Spinal cord (tissue), 10 donors: ENCODE data around the gene TP63. TPM values are rescaled to one million over a fixed set of nuclear protein-coding genes. Genes with fewer than 3 reads are reported as not detected.
A peak's percentile ranks its signal among the peaks of the same experiment; 100 is the strongest.

Experiments used
- DNase-seq, 6 donors: peaks; one replicate each; pipeline versions ENCODE4 v3.0.0 to v3.0.0-alpha.2; 2013 to 2015; ENCODE audit warnings: low spot score in 6 of 6, low read depth in 4 of 6
- H3K27ac ChIP-seq: one replicate; pipeline ENCODE4 v1.5.1; 2013; ENCODE audit warnings: low read depth, low read length, control low read depth
- H3K27me3 ChIP-seq: one replicate; pipeline ENCODE4 v1.6.1; 2013; ENCODE audit warnings: low read length; ENCODE audit not compliant: control insufficient read depth, insufficient read depth
- H3K36me3 ChIP-seq: one replicate; pipeline ENCODE4 v1.6.1; 2013; ENCODE audit warnings: low read length; ENCODE audit not compliant: control insufficient read depth, insufficient read depth
- H3K4me1 ChIP-seq: one replicate; pipeline ENCODE4 v1.6.1; 2013; ENCODE audit warnings: low read length; ENCODE audit not compliant: control insufficient read depth, insufficient read depth
- H3K4me3 ChIP-seq: one replicate; pipeline ENCODE4 v1.5.1; 2013; ENCODE audit warnings: low read depth, low read length, control low read depth
- H3K9me3 ChIP-seq: one replicate; pipeline ENCODE4 v1.6.1; 2013; ENCODE audit warnings: low read length; ENCODE audit not compliant: control insufficient read depth, insufficient read depth
- WGBS: methylation state at CpG from one replicate; pipeline ENCODE4 v1.1.5; 2013; ENCODE audit warnings: missing lambda C conversion rate; ENCODE audit not compliant: insufficient coverage; 5-methylcytosine and 5-hydroxymethylcytosine counted together
- polyA plus RNA-seq, 2 donors: library from polyadenylated mRNA; unstranded; fragments of 120-200 nt; gene quantifications; one replicate each; pipeline ENCODE4 v1.2.1, GENCODE V29; 2013; ENCODE audit not compliant: insufficient read length in 2 of 2
- total RNA-seq, 2 donors: library from RNA; depleted of rRNA in 1 of 2; stranded (reverse); fragments of 120-200 nt in 1 of 2; fragments of >200 nt in 1 of 2; gene quantifications; one replicate each; pipeline versions ENCODE4 v1.2.3 to v1.2.4, GENCODE V29; 2013 to 2014
- donor health status: healthy.

Gene TP63
- total and polyA plus RNA-seq, 4 donors: 0.29 to 4.3 (median 2.2) TPM

DNA sequence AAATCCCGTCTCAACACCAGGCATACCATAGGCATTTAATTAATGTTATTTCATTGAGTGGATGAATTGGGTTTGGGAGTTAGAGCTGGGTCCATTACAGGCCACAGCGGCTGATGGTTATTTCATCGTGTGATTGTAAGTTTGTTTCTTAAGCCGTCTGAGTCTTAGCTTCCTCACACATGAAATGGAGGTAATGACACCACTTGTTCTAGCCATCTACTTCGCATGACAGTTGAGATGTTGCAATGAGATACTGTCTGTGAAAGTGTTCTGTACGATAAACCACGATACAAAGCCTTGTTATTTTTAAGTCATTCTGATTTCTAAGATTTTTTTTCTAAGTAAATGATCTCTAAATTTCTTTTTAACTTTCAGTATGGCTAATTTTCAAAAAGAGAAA lies 8.6 kb upstream of the TP63 start:
- Histone ChIP-seq H3K27me3 (no peaks in the 10 kb centered on the region), H3K4me3 (no peak overlapping the region), H3K27ac (no peak overlapping the region), H3K4me1 (no peaks in the 10 kb centered on the region), H3K36me3 (no peaks in the 10 kb centered on the region), H3K9me3 (no peaks in the 10 kb centered on the region)
- 100% methylated on average over 1 of the region's 7 CpGs for WGBS
- DNase-seq: no peak

DNA sequence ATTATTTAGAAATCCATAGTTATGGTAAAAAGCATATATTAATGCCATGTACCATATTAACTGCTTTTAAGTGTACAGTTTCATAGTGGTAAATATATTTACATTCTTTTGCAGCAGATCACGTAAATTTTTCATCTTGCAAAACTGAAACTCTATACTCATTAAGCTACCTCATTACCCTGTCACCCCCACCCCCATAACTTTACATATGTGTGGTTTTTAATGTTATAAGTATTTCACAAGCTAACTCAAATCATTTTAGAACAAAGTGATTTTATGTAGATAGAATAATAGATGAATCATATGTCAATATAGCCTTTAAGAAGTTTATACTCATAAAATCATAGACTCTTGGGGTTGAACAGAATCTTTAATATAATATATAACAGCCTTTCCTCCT lies 7.1 kb upstream of the TP63 start:
- no peaks in the 10 kb centered on the region for H3K36me3 ChIP-seq
- no peaks in the 10 kb centered on the region for H3K9me3 ChIP-seq
- no peak overlapping the region for H3K4me3 ChIP-seq
- no peaks in the 10 kb centered on the region for H3K4me1 ChIP-seq
- H3K27ac ChIP-seq: no peak overlapping the region
- DNase-seq: no peak
- no peaks in the 10 kb centered on the region for H3K27me3 ChIP-seq
- WGBS: no CpG with 5 or more reads among the region's 1 CpG

- no peaks in the 10 kb centered on the region for H3K36me3 ChIP-seq
- no peak for DNase-seq
- H3K9me3 ChIP-seq: no peaks in the 10 kb centered on the region
- no peak overlapping the region for H3K27ac ChIP-seq
- WGBS: 86% methylated on average over 1 of the region's 3 CpGs
- no peak overlapping the region for H3K4me3 ChIP-seq
- no peaks in the 10 kb centered on the region for H3K27me3 ChIP-seq
- H3K4me1 ChIP-seq: no peaks in the 10 kb centered on the region
Measured at GRCh38 chr3:189625071-189625470, 6.1 kb upstream of the TP63 start.

- whole genome bisulfite sequencing: no CpG with 5 or more reads among the region's 2 CpGs
- Histone ChIP-seq H3K27me3 (no peaks in the 10 kb centered on the region), H3K4me3 (no peak overlapping the region), H3K36me3 (no peaks in the 10 kb centered on the region), H3K4me1 (no peaks in the 10 kb centered on the region), H3K27ac (no peak overlapping the region), H3K9me3 (no peaks in the 10 kb centered on the region)
- DNase-seq: no peak
Measured at GRCh38 chr3:189625572-189625971, 5.6 kb upstream of the TP63 start.

DNA sequence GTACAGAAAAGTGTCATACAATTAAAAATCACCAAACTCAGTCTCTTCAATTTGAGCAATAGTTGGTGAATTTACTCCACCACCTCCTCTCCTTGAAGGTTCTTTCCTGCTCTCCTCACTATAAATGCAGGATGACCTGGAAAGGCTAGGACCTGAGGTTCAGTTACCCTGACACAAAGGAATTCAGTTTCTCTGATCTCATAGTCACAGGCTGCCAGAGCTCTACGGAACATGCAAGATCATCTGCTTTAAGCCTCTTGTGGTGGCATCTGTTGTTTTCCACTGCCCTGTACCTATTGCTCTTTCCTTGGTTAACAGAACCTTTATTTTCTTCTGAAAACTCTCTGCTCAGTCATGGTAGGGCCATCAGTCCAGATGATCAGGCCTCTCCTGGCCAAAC lies 4.9 kb upstream of the TP63 start:
- Histone ChIP-seq H3K4me1 (no peaks in the 10 kb centered on the region), H3K4me3 (no peak overlapping the region), H3K27me3 (no peaks in the 10 kb centered on the region), H3K27ac (no peak overlapping the region), H3K36me3 (no peaks in the 10 kb centered on the region), H3K9me3 (no peaks in the 10 kb centered on the region)
- no peak for DNase-seq
- WGBS: 82% methylated on average over 1 of the region's 1 CpG

- WGBS: no CpG with 5 or more reads among the region's 3 CpGs
- no peak overlapping the region for H3K4me3 ChIP-seq
- DNase-seq: peak in 1 of 6 donors; percentile 26
- H3K9me3 ChIP-seq: no peaks in the 10 kb centered on the region
- no peaks in the 10 kb centered on the region for H3K27me3 ChIP-seq
- no peaks in the 10 kb centered on the region for H3K4me1 ChIP-seq
- H3K27ac ChIP-seq: peak overlapping the region; percentile 60
- no peaks in the 10 kb centered on the region for H3K36me3 ChIP-seq
Measured at GRCh38 chr3:189629803-189630455, 1.3 kb upstream of the TP63 start.

DNA sequence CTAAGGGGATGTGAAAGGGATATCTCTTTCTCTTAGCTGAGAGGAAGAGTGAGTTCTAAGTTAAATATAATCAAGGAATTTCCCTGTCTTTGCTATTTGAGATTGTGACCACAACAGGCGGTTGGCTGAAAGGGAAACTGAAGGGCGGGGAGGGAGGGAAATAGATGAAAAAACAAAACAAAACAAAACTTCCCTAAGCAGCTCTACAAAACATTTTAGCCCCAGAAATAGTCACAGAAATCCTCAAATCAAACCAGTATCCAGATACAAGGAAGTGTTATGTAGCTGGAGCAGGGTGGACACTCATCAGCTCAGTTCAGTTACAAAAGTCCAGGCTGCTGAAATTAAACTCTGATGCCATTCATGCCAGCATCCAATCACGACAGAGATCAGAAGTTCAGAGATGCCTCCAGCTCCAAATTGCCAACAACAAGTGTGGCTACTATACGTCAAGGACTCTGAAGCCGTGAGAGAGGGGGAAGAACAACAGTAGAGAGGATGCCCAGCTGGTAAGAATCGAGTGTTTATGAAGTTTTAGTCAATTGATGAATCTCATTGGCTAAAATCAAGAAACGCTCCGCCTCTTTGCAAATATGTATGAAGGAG lies 319 bp upstream of the TP63 start:
- DNase-seq: peak in 1 of 6 donors; percentile 25
- no peaks in the 10 kb centered on the region for H3K36me3 ChIP-seq
- no peaks in the 10 kb centered on the region for H3K4me1 ChIP-seq
- no peak overlapping the region for H3K4me3 ChIP-seq
- no peaks in the 10 kb centered on the region for H3K27me3 ChIP-seq
- H3K27ac ChIP-seq: peak overlapping the region; percentile 60
- H3K9me3 ChIP-seq: no peaks in the 10 kb centered on the region
- 76% methylated on average over 4 of the region's 8 CpGs for WGBS

DNA sequence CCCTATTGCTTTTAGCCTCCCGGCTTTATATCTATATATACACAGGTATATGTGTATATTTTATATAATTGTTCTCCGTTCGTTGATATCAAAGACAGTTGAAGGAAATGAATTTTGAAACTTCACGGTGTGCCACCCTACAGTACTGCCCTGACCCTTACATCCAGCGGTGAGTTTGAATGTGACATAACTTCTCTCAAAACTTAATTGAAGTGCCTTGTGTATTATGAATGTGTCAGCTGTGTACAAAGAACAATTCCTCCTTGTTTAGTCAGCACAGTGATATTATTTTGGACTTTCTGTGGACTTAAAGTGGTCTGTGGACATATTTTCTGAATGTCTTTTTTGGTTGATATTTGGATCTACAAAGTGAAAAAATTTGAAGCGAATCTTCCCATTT lies 220 bp downstream of the TP63 start:
- no peak for DNase-seq
- no CpG with 5 or more reads among the region's 6 CpGs for WGBS
- no peaks in the 10 kb centered on the region for H3K27me3 ChIP-seq
- peak overlapping the region; percentile 60 for H3K27ac ChIP-seq
- no peaks in the 10 kb centered on the region for H3K36me3 ChIP-seq
- no peaks in the 10 kb centered on the region for H3K9me3 ChIP-seq
- no peak overlapping the region for H3K4me3 ChIP-seq
- no peaks in the 10 kb centered on the region for H3K4me1 ChIP-seq

DNA sequence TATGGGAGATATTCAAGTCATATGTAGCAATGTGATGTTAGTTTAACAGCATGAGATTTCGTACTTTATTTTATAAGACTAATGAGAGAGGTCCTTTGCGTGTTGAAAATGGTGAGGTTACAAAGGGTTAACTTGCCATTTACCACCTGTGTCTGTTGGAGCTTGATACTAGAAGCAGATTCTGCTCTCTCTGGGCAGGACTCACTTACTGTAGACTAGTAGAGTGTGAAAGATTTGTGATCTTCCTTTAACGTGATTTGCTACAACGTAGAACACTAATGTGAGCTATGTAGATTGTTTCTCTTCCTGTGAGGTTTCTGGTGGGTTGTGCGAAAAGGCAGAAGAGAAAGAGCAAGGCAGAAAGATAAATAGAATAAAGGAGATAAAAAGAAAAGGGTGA lies 1.1 kb downstream of the TP63 start:
- DNase-seq: no peak
- no peaks in the 10 kb centered on the region for H3K27me3 ChIP-seq
- H3K4me1 ChIP-seq: no peaks in the 10 kb centered on the region
- no peak overlapping the region for H3K4me3 ChIP-seq
- no peaks in the 10 kb centered on the region for H3K9me3 ChIP-seq
- no peaks in the 10 kb centered on the region for H3K36me3 ChIP-seq
- WGBS: 62% methylated on average over 4 of the region's 5 CpGs
- no peak overlapping the region for H3K27ac ChIP-seq

DNA sequence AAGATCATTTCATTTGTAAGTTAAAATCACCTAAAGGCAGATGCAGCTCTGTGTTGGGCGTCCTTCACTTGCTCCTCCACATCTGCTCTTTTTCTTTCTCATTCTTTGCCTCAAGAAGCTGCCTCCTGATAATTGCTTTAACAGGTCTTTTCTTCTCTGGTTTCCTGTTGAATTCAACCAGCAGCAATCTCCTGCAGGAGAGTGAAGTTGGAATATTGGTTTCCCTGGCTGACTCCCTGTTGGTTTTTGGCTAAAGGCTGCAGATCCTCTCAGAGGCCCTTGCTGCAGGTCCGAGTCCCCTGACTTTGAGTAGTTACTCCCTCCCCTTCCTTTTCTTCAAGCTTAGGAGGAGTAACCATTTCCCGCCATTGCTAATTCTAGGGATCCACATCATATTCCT lies 4.2 kb downstream of the TP63 start:
- H3K9me3 ChIP-seq: no peaks in the 10 kb centered on the region
- H3K4me3 ChIP-seq: no peak overlapping the region
- no peaks in the 10 kb centered on the region for H3K4me1 ChIP-seq
- DNase-seq: no peak
- H3K36me3 ChIP-seq: no peaks in the 10 kb centered on the region
- no peaks in the 10 kb centered on the region for H3K27me3 ChIP-seq
- 80% methylated on average over 2 of the region's 3 CpGs for WGBS
- no peak overlapping the region for H3K27ac ChIP-seq
